Activated CD8-positive, alpha-beta memory T cell treated with anti-CD3 and anti-CD28 coated beads for 48 hours (primary cell): ENCODE data around the gene LIN37.
"Not testable (repeated sequence)": the region's sequence is repeated elsewhere in the genome, so short reads cannot be mapped to it uniquely, and the experiment has no call there.

ENCODE experiments used
- DNase-seq, 3 experiments: peaks; one replicate each; pipeline ENCODE4 v3.0.0-alpha.2; 2020; ENCODE audit warnings: low read depth in 2 of 3, low spot score in 2 of 3

LIN37 gene

GRCh38 chr19:35772362-35772761 lies 24.0 kb downstream of the LIN37 start:
- not testable (repeated sequence) for DNase-seq

- DNase-seq: no peak
Observed at GRCh38 chr19:35773020-35773806, 24.8 kb downstream of the LIN37 start.

GRCh38 chr19:35774274-35775045 lies 26.1 kb downstream of the LIN37 start:
- DNase-seq: no peak

GRCh38 chr19:35775046-35775297 lies 26.6 kb downstream of the LIN37 start:
- DNase-seq: no peak

- DNase-seq: peak; percentile 94 to 97 (median 94)
Observed at GRCh38 chr19:35775298-35776101, 27.1 kb downstream of the LIN37 start, which contains the start of gene ARHGAP33. Gene ARHGAP33 (plus strand): TSS chr19:35775564. CDS start chr19:35775659, 95 bp downstream.

- DNase-seq: no peak
Observed at GRCh38 chr19:35776102-35776788, 27.9 kb downstream of the LIN37 start.

- DNase-seq: no peak
Observed at GRCh38 chr19:35777086-35777841, 28.9 kb downstream of the LIN37 start.

- DNase-seq: no peak
Observed at GRCh38 chr19:35777961-35778360, 29.6 kb downstream of the LIN37 start.

- DNase-seq: no peak
Observed at GRCh38 chr19:35779033-35779432, 30.7 kb downstream of the LIN37 start.

- no peak for DNase-seq
Observed at GRCh38 chr19:35780058-35780457, 31.7 kb downstream of the LIN37 start.

- no peak for DNase-seq
Observed at GRCh38 chr19:35780717-35781116, 32.3 kb downstream of the LIN37 start.

- DNase-seq: no peak
Observed at GRCh38 chr19:35781650-35782049, 33.3 kb downstream of the LIN37 start.

GRCh38 chr19:35782589-35782988 lies 34.2 kb downstream of the LIN37 start:
- no peak for DNase-seq

GRCh38 chr19:35783469-35784434 lies 35.4 kb downstream of the LIN37 start:
- no peak for DNase-seq

- no peak for DNase-seq
Observed at GRCh38 chr19:35784503-35785338, 36.3 kb downstream of the LIN37 start.

- no peak for DNase-seq
Observed at GRCh38 chr19:35785339-35785627, 36.9 kb downstream of the LIN37 start.

- no peak for DNase-seq
Observed at GRCh38 chr19:35786299-35787160, 38.2 kb downstream of the LIN37 start.
